Esophagus squamous epithelium (tissue), 5 donors: Measurements from ENCODE around the gene MEGF6. TPM values are rescaled to one million over a fixed set of nuclear protein-coding genes. Genes with fewer than 3 reads are reported as not detected.
A peak's percentile ranks its signal among the peaks of the same experiment; 100 is the strongest.

ENCODE experiments used
- DNase-seq: peaks from one replicate; lab custom pipeline; 2025; lab: John Stamatoyannopoulos, UW
- H3K27ac ChIP-seq, 4 donors: fragments of 200-600 bp; sonication (generic); one replicate each; pipeline ENCODE4 v1.5.1; 2016 to 2019; ENCODE audit warnings: mild to moderate bottlenecking in 1 of 4
- H3K27me3 ChIP-seq, 4 donors: fragments of 200-600 bp; sonication (generic); 1 replicate in 3 of 4; 2 replicates in 1 of 4; pipeline versions ENCODE4 v1.5.1 to v1.6.0; 2017 to 2021; ENCODE audit warnings: antibody characterized with exemption in 1 of 4
- H3K36me3 ChIP-seq, 3 donors: fragments of 200-600 bp; sonication (generic); one replicate each; pipeline ENCODE4 v1.5.1; 2016 to 2019
- H3K4me1 ChIP-seq, 3 donors: fragments of 200-600 bp; sonication (generic); one replicate each; pipeline ENCODE4 v1.5.1; 2017 to 2019
- H3K4me3 ChIP-seq, 4 donors: fragments of 200-600 bp; sonication (generic); 1 replicate in 3 of 4; 2 replicates in 1 of 4; pipeline ENCODE4 v1.5.1; 2016 to 2019; ENCODE audit warnings: mild to moderate bottlenecking in 2 of 4, moderate library complexity in 1 of 4
- H3K9me3 ChIP-seq, 3 donors: fragments of 200-600 bp; sonication (generic); one replicate each; pipeline ENCODE4 v1.5.1; 2016 to 2019
- POLR2A ChIP-seq, 4 donors: fragments of 450-650 bp; IDR thresholded peaks; one replicate each; pipeline ENCODE4 v1.6.1; 2017; ENCODE audit warnings: antibody characterized with exemption in 4 of 4, mild to moderate bottlenecking in 4 of 4, moderate library complexity in 3 of 4
- WGBS, 2 donors: methylation state at CpG; one replicate each; pipeline ENCODE4 v1.1.5; 2018; 5-methylcytosine and 5-hydroxymethylcytosine counted together
- intact Hi-C: fragments of 100-400 bp; cut with DNase I; formaldehyde crosslinking; loops from one replicate; pipeline ENCODE4 v1.15.0; 2022
- total RNA-seq, 4 donors: library from RNA; depleted of rRNA; stranded (reverse); fragments of >200 nt; gene quantifications; one replicate each; pipeline ENCODE4 v1.1.0, GENCODE V29; 2016
- TF ChIP-seq, protein P1 (sequence below), 6 experiments: fragments of 450-650 bp in 4 of 6; fragments of 200-600 bp in 2 of 6; sonication (generic) in 2 of 6; IDR thresholded peaks; one replicate each; pipeline ENCODE4 v1.5.1; 2016 to 2019; ENCODE audit warnings: antibody characterized with exemption in 6 of 6, mild to moderate bottlenecking in 4 of 6, moderate library complexity in 4 of 6
- donor health status: DM: yes; HTN: yes; CAD: no.

MEGF6 gene
- total RNA-seq, 4 donors from 2014 or later, result 8.8 to 27.1 (median 16.8) TPM

DNA sequence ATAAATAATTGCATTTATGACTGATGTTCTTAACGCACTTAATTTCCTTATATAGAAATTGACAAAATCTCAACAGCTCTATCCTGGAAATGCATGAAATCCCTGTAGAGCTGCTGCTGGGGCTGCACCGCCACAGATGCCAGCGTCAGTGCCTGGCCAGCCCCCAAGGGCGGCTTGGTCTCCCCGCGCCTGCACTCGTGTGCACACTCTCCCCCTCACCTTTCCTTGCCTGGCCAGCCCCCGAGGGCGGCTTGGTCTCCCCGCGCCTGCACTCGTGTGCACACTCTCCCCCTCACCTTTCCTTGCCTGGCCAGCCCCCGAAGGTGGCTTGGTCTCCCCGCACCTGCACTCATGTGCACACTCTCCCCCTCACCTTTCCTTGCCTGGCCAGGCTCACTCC, 24.8 kb upstream of the MEGF6 start:
- H3K4me1 ChIP-seq, result peaks cover 8 to 17% (median 9%) of the 10 kb centered on the region in 3 donors
- H3K9me3 ChIP-seq, result no peaks in the 10 kb centered on the region
- H3K27ac ChIP-seq, result no peak overlapping the region
- 85 to 90% methylated on average over 8 to 10 of the region's 14 CpGs for WGBS, 2 donors
- H3K4me3 ChIP-seq, result no peak overlapping the region
- H3K27me3 ChIP-seq, result no peaks in the 10 kb centered on the region
- intact Hi-C loops, result no loop called here
- TF ChIP-seq, protein P1, sequence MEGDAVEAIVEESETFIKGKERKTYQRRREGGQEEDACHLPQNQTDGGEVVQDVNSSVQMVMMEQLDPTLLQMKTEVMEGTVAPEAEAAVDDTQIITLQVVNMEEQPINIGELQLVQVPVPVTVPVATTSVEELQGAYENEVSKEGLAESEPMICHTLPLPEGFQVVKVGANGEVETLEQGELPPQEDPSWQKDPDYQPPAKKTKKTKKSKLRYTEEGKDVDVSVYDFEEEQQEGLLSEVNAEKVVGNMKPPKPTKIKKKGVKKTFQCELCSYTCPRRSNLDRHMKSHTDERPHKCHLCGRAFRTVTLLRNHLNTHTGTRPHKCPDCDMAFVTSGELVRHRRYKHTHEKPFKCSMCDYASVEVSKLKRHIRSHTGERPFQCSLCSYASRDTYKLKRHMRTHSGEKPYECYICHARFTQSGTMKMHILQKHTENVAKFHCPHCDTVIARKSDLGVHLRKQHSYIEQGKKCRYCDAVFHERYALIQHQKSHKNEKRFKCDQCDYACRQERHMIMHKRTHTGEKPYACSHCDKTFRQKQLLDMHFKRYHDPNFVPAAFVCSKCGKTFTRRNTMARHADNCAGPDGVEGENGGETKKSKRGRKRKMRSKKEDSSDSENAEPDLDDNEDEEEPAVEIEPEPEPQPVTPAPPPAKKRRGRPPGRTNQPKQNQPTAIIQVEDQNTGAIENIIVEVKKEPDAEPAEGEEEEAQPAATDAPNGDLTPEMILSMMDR (IDR thresholded peaks at IDR 0.05), result no peak
- TF ChIP-seq POLR2A (IDR thresholded peaks at IDR 0.05), result no peak
- peaks cover 19 to 100% (median 31%) of the 10 kb centered on the region in 3 donors for H3K36me3 ChIP-seq
- DNase-seq, result no peak

DNA sequence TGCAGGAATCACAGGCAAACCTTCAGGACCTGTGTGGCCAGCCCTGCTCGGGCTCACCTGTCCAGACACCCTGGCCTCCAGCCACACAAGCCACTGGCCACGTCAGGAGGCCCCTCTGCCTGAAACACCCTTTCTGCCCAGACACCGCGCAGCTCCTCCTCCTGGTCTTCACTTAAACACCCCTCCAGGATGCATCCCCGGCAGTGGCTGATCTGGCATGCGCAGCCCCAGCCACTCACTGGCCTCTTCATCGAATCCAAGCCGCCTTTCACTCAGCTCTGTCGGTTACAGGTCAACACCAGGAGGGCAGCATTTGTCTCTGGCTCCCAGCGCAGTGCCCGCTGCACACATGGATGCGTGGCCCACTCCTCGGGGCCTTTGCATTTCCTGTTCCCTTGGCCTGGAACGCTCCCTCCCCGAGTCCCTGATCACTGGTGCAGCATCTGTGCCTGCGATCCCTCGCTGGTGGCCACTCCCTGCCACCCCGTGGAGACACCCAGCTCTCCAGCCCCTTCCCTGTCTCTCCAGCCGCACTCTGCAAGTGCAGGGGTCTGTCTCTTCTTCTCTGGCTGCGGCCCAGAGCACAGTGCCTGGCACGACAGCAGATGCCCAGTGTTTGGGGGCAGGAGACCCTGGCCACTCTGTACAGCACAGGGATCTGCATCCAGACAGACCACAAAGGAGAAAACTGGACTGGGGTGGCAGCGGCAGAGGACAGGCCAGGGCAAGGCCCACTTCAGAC, 22.9 kb upstream of the MEGF6 start:
- 95 to 100% methylated on average over 4 to 19 of the region's 22 CpGs for WGBS, 2 donors
- Histone ChIP-seq H3K4me1 (peaks cover 8 to 25% (median 13%) of the 10 kb centered on the region in 3 donors), H3K27me3 (no peaks in the 10 kb centered on the region), H3K36me3 (peaks cover 20 to 100% (median 23%) of the 10 kb centered on the region in 3 donors), H3K4me3 (no peak overlapping the region), H3K27ac (no peak overlapping the region), H3K9me3 (no peaks in the 10 kb centered on the region)
- intact Hi-C loops, result no loop called here
- DNase-seq, result no peak
- TF ChIP-seq, protein P1 (IDR thresholded peaks at IDR 0.05), result no peak
- no peak for TF ChIP-seq POLR2A (IDR thresholded peaks at IDR 0.05)

DNA sequence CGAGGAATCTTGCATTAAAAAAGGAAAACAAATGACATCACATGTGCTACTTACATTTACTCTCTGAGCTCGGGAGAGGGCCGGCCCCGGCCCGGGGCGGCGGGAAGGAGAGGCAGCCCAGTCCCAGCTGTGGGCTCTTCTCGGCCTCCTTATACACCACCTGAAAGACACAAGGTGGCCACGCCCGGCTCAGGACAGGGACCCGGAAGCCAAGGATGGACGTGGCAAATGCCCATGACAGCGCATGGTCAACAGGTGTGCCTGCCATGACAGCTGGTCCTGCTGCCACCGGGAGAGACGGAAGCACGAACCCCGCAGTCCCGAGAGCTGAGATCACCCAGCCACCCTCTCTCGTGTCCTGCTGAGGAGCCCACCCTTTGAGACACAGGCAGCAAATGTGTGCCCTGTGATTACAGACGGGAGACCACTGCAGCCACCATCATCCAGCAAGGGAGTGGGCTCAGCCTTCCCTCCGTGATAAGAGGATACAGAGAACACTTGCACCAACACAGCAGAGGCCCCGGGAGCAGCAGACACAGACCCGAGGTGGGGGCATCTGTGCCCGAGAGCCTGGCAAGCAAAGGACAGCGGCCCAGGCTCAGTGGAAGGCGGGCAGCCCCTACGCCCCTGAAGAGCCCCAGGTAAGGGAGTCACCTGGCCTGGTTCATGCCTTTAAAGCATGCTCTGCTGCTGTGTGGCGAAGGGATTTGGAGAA, 22.2 kb upstream of the MEGF6 start:
- 94 to 99% methylated on average over 15 to 17 of the region's 28 CpGs for WGBS, 2 donors
- Histone ChIP-seq H3K4me3 (no peak overlapping the region), H3K27ac (no peak overlapping the region), H3K36me3 (peaks cover 23 to 100% (median 26%) of the 10 kb centered on the region in 3 donors), H3K9me3 (no peaks in the 10 kb centered on the region), H3K4me1 (peaks cover 8 to 25% (median 13%) of the 10 kb centered on the region in 3 donors), H3K27me3 (no peaks in the 10 kb centered on the region)
- intact Hi-C loops, result no loop called here
- no peak for DNase-seq
- TF ChIP-seq POLR2A (IDR thresholded peaks at IDR 0.05), result no peak
- TF ChIP-seq, protein P1 (IDR thresholded peaks at IDR 0.05), result no peak

DNA sequence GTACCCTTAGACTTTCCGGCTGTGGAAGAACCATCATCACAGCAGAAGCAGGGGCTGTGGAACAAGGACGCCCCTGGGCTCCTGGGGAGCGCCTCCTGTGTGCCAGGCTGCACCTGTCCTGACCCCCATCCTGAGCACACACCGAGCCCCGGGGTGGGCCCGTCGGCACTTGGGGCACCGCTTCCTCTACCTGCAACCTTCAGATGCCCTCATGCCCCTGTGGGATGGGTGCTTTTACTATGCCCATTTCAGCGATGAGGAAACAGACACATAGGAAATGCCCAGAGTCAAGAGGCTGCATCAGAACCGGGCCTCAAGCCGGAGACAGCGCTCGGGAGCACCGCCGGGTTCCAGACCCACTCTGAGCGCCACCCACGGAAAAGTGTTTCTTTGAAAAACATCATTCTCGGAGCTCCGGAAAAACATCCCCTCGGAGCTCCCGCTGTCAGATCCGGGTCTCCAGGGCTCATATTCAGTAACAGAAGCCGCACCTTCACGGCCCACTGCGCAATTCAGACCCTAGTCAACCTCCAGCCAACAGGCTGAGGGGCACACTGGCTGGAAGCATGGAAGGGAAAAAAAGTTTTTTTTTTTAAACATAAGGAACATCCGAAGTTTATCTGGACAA, 21.5 kb upstream of the MEGF6 start:
- Histone ChIP-seq H3K4me3 (no peak overlapping the region), H3K27me3 (no peaks in the 10 kb centered on the region), H3K36me3 (peaks cover 26 to 100% (median 26%) of the 10 kb centered on the region in 3 donors), H3K9me3 (no peaks in the 10 kb centered on the region), H3K4me1 (peaks cover 8 to 25% (median 13%) of the 10 kb centered on the region in 3 donors), H3K27ac (peak overlapping the region in 1 of 4 donors; percentile 0)
- 90% methylated on average over 18 of the region's 26 CpGs; no CpG with 5 or more reads in 1 of the 2 donors for WGBS, 2 donors
- no peak for DNase-seq
- TF ChIP-seq, protein P1 (IDR thresholded peaks at IDR 0.05), result no peak
- TF ChIP-seq POLR2A (IDR thresholded peaks at IDR 0.05), result no peak
- intact Hi-C loops, result no loop called here
